ENCODE data around the gene CCDC28B. TPM values are rescaled to one million over a fixed set of nuclear protein-coding genes. Genes with fewer than 3 reads are reported as not detected.

CCDC28B gene
- total and polyA plus RNA-seq, 2 donors (not counting 3 experiments of a cell fraction or from before 2014, with no cell fraction given), result 12.0 to 19.1 TPM

DNA sequence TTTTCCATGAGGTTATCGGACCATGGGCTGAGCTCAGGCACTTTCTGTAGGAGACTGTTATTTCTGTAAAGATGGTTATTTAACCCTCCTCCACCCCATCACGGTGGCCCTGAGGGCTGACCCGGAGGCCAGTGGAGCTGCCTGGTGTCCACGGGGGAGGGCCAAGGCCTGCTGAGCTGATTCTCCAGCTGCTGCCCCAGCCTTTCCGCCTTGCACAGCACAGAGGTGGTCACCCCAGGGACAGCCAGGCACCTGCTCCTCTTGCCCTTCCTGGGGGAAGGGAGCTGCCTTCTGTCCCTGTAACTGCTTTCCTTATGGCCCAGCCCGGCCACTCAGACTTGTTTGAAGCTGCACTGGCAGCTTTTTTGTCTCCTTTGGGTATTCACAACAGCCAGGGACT lies 2.6 kb upstream of the CCDC28B start:
- H3K4me1 ChIP-seq (ENCODE audit: control insufficient read depth, extremely low read depth, insufficient read depth, low read length), result peaks cover 8% of the 10 kb centered on the region
- no peaks in the 10 kb centered on the region for H3K79me2 ChIP-seq (ENCODE audit: control insufficient read depth, insufficient read depth, low read length)
- DNase-seq (ENCODE audit: low read depth, low spot score), result no peak
- H4K20me1 ChIP-seq (replicated peaks; ENCODE audit: control insufficient read depth, extremely low read depth, insufficient read depth, low read length), result no peaks in the 10 kb centered on the region
- dilution Hi-C loops (cut with MboI; ENCODE audit: extremely low pct_ligation_motif_present, low sequenced_read_pairs), result no loop called here
- intact Hi-C loops (cut with micrococcal nuclease), result no loop called here
- CTCF ChIA-PET, result interaction anchor here (0.9 to 1.0 kb wide), 2 partner anchors 8 to 18 kb away, joined by 3 to 4 read pairs; no protein-coding TSS in a partner anchor
- no peak overlapping the region for H3K4me2 ChIP-seq (ENCODE audit: insufficient read depth, low read length)
- H3K9ac ChIP-seq (replicated peaks; ENCODE audit: extremely low read depth, insufficient read depth, low read length), result no peak overlapping the region
- no peak for FAIRE-seq
- POLR2A ChIA-PET, result interaction anchor here (0.7 kb wide), 1 partner anchor 37 kb away, joined by 4 read pairs; no protein-coding TSS in a partner anchor
- no TSS peak for BruUV-seq (replicated peaks)
- no peaks in the 10 kb centered on the region for H3K27me3 ChIP-seq (ENCODE audit: control insufficient read depth in 2 of 2, insufficient read depth in 2 of 2, low read length in 2 of 2)
- H3K9me3 ChIP-seq (replicated peaks; ENCODE audit: control insufficient read depth, insufficient read depth, low read length), result no peaks in the 10 kb centered on the region
- H3K4me3 ChIP-seq (replicated peaks in 1 of 3; ENCODE audit: insufficient read depth in 1 of 3, low read depth in 1 of 3, low read length in 3 of 3), result no peak overlapping the region
- no peak for TF ChIP-seq JUN (IDR thresholded peaks at IDR 0.05; ENCODE audit: borderline replicate concordance, insufficient read depth, insufficient read length, low read depth)
- TF ChIP-seq, protein P1, sequence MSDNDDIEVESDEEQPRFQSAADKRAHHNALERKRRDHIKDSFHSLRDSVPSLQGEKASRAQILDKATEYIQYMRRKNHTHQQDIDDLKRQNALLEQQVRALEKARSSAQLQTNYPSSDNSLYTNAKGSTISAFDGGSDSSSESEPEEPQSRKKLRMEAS (IDR thresholded peaks at IDR 0.05; ENCODE audit: insufficient read depth, insufficient read length), result no peak
- TF ChIP-seq POLR2A (IDR thresholded peaks at IDR 0.05; ENCODE audit: low read depth, low read length), result no peak
- TF ChIP-seq POLR2AphosphoS5 (IDR thresholded peaks at IDR 0.05; ENCODE audit: insufficient read depth, low read depth, low read length), result no peak
- TF ChIP-seq, protein P2, sequence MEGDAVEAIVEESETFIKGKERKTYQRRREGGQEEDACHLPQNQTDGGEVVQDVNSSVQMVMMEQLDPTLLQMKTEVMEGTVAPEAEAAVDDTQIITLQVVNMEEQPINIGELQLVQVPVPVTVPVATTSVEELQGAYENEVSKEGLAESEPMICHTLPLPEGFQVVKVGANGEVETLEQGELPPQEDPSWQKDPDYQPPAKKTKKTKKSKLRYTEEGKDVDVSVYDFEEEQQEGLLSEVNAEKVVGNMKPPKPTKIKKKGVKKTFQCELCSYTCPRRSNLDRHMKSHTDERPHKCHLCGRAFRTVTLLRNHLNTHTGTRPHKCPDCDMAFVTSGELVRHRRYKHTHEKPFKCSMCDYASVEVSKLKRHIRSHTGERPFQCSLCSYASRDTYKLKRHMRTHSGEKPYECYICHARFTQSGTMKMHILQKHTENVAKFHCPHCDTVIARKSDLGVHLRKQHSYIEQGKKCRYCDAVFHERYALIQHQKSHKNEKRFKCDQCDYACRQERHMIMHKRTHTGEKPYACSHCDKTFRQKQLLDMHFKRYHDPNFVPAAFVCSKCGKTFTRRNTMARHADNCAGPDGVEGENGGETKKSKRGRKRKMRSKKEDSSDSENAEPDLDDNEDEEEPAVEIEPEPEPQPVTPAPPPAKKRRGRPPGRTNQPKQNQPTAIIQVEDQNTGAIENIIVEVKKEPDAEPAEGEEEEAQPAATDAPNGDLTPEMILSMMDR (IDR thresholded peaks at IDR 0.05; ENCODE audit: extremely low read depth in 1 of 2, insufficient read depth in 1 of 2, low read depth in 1 of 2, low read length in 2 of 2), result no peak
- TF ChIP-seq MYC (IDR thresholded peaks at IDR 0.05; ENCODE audit: low read depth, low read length), result no peak
- H2AFZ ChIP-seq (ENCODE audit: low read depth, low read length), result no peak overlapping the region
- no peak overlapping the region for H3K27ac ChIP-seq (ENCODE audit: insufficient read depth, low read depth, low read length)
- no peaks in the 10 kb centered on the region for H3K9me1 ChIP-seq (replicated peaks; ENCODE audit: control insufficient read depth, extremely low read depth, insufficient read depth, low read length)
- peaks cover 21 to 38% of the 10 kb centered on the region in 2 experiments for H3K36me3 ChIP-seq (ENCODE audit: control insufficient read depth in 2 of 2, extremely low read depth in 1 of 2, insufficient read depth in 2 of 2, low read length in 2 of 2)
